Measurements from ENCODE around the gene DBNL. TPM values are rescaled to one million over a fixed set of nuclear protein-coding genes. Genes with fewer than 3 reads are reported as not detected.
"Not testable (repeated sequence)": the region's sequence is repeated elsewhere in the genome, so short reads cannot be mapped to it uniquely, and the experiment has no call there.

Gene DBNL
- total RNA-seq, 2 donors from 2014 or later, result 57.8 to 58.8 TPM

DNA sequence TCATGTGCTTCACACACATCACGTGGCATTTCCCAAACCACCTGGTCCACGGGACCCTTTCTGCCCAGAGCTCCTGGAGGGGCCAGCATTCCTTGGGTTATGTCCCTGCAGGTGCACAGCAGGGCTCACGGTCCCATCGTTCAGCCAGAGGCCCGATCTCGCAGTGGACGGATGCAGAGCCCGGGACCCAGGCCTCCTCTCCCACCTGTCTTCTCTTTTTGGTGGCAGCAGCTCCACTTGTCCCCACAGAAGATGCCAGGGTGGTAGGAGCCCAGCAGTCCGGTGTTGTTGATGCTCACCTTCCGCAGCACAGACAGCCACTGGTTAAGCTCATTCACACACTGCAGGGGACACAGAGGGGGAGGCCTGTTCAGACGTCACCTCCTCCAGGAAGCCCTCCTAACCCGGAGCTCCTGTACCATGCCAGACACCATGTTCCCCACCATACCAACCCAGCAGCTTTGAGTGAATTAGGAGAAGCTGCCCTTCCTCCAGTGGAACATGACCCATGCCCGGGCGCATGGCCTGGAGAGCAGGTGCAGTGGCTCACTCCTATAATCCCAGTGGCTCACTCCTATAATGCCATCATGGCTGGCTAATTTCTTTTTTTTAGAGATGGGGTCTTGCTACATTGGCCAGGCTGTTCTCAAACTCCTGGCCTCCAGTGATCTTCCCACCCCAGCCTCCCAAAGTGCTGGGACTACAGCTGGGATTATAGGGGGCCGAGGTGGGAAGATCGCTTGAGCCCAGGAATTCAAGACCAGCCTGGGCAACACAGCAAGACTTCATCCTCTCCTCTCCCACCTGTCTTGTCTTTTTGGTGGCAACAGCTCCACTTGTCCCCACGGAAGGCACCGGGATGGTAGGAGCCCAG, 10.3 kb upstream of the DBNL start:
- not testable (repeated sequence) for DNase-seq; H3K9me3 Mint-ChIP-seq; ATAC-seq (replicated peaks in 1 of 2); H3K4me3 Mint-ChIP-seq; H3K4me1 Mint-ChIP-seq (ENCODE audit: low read depth); H3K36me3 Mint-ChIP-seq (ENCODE audit: insufficient read depth in 2 of 2); H3K27ac Mint-ChIP-seq; H3K27me3 Mint-ChIP-seq (ENCODE audit: low read depth)

DNA sequence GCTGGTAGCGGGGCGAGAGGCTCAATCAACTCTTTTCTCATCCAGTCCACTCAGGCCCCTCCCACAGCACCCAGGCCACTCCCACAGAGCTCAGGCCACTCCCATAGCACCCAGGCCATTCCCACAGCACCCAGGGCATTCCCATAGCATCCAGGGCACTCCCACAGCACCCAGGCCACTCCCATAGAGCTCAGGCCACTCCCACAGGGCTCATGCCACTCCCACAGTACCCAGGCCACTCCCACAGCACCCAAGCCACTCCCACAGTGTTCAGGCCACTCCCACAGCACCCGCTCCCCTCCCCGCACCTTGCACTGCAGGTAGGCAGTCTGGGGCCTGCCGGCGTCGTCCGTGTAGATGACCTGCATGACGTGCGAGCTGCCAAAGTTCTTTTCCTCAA, 8.1 kb upstream of the DBNL start:
- not testable (repeated sequence) for H3K4me1 Mint-ChIP-seq (ENCODE audit: low read depth); H3K27ac Mint-ChIP-seq; H3K9me3 Mint-ChIP-seq; H3K4me3 Mint-ChIP-seq; H3K36me3 Mint-ChIP-seq (ENCODE audit: insufficient read depth in 2 of 2); H3K27me3 Mint-ChIP-seq (ENCODE audit: low read depth)
- peak; percentile 33 to 46 for DNase-seq
- ATAC-seq (replicated peaks in 1 of 2), result peak; percentile 22 to 26

DNA sequence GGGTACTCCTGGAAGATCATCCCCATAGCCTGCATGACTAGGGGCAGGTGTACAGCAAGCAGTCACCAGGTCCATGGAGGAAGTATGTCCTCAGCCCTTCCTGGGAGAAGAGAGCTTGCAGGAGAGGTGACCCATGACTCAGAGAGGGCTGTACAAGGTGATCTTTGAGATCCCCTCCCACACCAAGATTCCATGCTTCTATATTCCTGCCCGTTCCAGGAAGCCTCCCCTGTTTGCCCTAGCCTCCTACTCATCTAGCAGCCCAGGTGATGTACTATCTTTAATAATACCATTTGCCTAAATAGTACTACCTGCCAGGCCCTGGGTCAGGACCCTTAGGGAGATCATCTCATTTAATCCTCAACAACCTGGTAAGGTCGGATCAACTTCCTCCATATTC, 6.6 kb upstream of the DBNL start:
- ATAC-seq (replicated peaks in 1 of 2); DNase-seq; H3K36me3 Mint-ChIP-seq (ENCODE audit: insufficient read depth in 2 of 2); H3K27ac Mint-ChIP-seq; H3K4me3 Mint-ChIP-seq; H3K9me3 Mint-ChIP-seq; H3K4me1 Mint-ChIP-seq (ENCODE audit: low read depth); H3K27me3 Mint-ChIP-seq (ENCODE audit: low read depth): not testable (repeated sequence)

DNA sequence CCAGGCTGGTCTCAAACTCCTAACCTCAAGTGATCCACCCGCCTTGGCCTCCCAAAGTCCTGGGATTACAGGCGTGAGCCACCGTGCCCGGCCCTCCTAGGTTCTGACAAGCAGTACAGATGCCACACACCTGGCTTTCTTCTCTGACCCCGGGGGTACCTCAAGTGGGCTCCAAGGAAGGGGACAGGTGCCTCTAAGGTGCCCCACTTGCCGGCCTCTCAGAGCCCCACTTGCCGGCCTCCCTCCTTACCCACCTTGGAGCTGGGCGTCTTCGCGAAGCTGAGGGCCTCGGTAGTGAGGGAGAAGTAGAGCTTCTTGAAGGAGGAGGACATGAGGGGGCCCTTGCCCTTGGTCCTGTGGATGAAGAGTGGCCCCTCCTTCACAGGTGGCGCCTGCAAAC, 5.9 kb upstream of the DBNL start:
- ATAC-seq (replicated peaks in 1 of 2); DNase-seq; H3K4me3 Mint-ChIP-seq; H3K27me3 Mint-ChIP-seq (ENCODE audit: low read depth); H3K36me3 Mint-ChIP-seq (ENCODE audit: insufficient read depth in 2 of 2); H3K9me3 Mint-ChIP-seq; H3K4me1 Mint-ChIP-seq (ENCODE audit: low read depth); H3K27ac Mint-ChIP-seq: not testable (repeated sequence)

DNA sequence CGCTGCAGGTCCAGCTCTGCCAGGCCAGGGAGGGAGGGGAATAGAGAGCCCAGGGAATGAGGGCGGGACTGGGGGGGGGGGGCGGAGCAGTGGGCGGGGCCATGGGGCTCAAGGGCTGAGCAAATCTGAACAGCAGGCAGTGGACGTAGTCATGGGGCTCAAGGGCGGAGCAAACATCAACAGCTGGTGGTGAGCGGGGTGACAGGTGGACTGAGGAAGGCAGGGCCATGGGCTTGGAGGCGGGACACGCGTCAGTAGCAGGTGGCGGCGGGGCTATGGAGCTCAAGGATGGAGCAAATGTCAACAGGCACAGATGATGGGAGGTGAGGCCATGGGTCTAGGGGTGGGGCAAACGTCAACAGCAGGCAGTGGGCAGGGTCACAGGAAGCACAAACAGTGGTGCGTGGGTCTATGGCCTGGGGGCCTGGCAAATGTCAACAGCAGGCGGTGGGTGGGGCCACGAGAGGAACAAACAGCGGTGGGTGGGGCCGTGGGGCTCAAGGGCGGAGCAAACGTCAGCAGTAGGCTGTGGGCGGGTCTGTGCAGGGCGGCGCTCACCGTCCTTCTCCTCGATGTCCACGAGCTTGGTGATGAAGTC, 5.4 kb upstream of the DBNL start:
- Mint-ChIP-seq H3K4me3 (peak overlapping the region; percentile 57 to 76), H3K4me1 (ENCODE audit: low read depth) (peaks cover 10% of the 10 kb centered on the region)
- DNase-seq (peak; percentile 88 to 91), ATAC-seq (replicated peaks in 1 of 2) (peak; percentile 71 to 77)
- not testable (repeated sequence) for H3K36me3 Mint-ChIP-seq (ENCODE audit: insufficient read depth in 2 of 2); H3K9me3 Mint-ChIP-seq; H3K27ac Mint-ChIP-seq; H3K27me3 Mint-ChIP-seq (ENCODE audit: low read depth)

DNA sequence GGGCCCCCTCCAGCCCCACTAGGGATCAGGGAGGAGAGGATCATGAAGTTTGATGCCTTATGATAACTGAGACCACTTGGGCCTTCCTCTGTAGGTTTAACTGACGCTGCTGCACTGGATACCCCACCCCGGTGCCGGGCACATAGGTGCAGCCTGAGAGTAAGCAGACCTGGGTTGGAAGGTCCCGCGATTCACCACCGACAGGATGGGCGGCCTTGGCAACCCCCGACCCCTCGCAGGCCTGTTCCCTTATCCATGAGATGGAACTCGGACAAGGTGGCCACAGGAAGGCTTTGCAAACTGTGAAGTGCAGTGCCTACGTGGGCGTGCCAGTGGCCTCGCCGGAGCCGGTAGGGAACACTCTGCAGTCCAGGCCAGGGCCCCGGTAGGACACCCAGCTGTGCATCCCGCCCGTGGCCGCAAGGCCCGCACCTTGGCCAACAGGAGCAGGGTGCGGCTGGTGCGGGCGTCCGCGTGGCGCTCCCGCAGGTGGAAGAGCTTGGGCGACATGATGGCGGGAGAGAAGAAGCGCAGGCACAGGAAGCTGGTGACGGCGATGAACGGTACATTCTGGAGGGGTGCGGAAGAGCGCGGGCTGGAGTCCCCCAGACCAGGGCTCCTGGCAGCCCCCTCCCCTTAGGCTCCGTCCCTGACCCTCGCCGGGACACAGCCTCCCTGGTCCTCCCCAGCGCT, 4.6 kb upstream of the DBNL start:
- not testable (repeated sequence) for H3K27ac Mint-ChIP-seq; H3K27me3 Mint-ChIP-seq (ENCODE audit: low read depth); DNase-seq; H3K36me3 Mint-ChIP-seq (ENCODE audit: insufficient read depth in 2 of 2); H3K9me3 Mint-ChIP-seq
- ATAC-seq (replicated peaks in 1 of 2), result peak; percentile 28 to 41
- Mint-ChIP-seq H3K4me3 (peak overlapping the region; percentile 66 to 88), H3K4me1 (ENCODE audit: low read depth) (peaks cover 13% of the 10 kb centered on the region)

DNA sequence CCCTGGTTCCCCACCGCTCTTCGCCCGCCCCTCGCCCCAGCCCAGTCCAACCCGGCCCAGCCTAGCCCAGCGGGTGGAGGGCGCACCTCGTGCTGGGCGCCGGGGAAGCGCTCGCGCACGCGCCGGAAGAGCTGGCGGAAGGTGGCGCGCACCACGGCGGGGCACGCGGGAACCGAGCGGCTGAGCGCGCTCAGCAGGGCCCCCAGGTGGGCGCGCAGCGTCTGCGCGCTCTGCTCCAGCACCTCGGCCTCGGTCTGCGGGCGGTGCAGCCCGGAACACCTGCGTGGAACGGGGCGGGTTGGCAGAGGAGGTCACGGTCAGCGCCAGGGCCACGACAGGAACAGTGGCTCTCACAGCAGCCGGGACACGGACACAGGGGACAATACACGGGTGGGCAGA, 4.0 kb upstream of the DBNL start:
- H3K27ac Mint-ChIP-seq; H3K9me3 Mint-ChIP-seq; H3K27me3 Mint-ChIP-seq (ENCODE audit: low read depth); H3K36me3 Mint-ChIP-seq (ENCODE audit: insufficient read depth in 2 of 2): not testable (repeated sequence)
- Mint-ChIP-seq H3K4me3 (peak overlapping the region; percentile 88), H3K4me1 (ENCODE audit: low read depth) (peaks cover 17% of the 10 kb centered on the region)
- ATAC-seq (replicated peaks in 1 of 2) (peak; percentile 63 to 69), DNase-seq (peak; percentile 68 to 72)

DNA sequence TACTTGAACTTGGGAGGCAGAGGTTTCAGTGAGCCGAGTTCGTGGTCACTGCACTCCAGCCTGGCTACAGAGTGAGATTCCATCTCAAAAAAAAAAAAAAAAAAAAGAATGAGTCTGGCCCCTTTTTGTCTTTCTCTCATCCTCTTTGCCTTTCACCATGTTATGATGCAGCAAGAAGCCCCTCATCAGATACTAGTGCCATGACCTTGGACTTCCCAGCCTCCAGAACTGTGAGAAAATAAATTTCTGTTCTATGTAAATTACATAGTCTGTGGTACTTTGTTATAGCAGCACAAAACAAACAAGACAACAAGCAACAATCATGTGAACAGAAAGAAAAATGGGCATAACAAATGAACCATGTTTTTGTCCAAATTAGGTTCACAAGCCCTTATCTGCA, 2.3 kb upstream of the DBNL start:
- ATAC-seq (replicated peaks in 1 of 2) (no peak), DNase-seq (no peak)
- Mint-ChIP-seq H3K4me1 (ENCODE audit: low read depth) (peaks cover 34% of the 10 kb centered on the region), H3K27ac (no peak overlapping the region), H3K4me3 (peak overlapping the region; percentile 34 to 50), H3K9me3 (no peaks in the 10 kb centered on the region), H3K36me3 (ENCODE audit: insufficient read depth in 2 of 2) (peaks cover 10 to 11% of the 10 kb centered on the region in 2 donors), H3K27me3 (ENCODE audit: low read depth) (no peaks in the 10 kb centered on the region)

DNA sequence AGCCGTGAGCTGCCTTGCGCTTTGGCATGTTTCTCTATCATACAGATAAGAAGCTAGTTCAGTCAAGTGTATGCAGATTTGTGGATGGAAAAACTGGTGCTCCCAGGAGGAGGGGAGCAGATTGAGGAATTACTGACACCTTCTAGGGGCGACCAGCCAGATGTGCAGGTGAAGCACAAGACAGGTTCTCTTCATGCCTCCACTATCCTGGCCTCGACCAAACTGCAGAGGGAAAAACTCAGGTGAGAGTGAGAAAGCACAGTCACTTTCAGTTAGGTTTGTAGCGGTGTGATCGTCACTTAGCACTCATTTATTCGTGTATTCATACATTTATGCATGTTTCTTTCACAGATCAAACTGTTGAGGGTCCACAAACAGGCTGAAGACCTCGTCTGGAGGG, 600 bp upstream of the DBNL start:
- Mint-ChIP-seq H3K36me3 (ENCODE audit: insufficient read depth in 2 of 2) (peaks cover 12 to 17% of the 10 kb centered on the region in 2 donors), H3K4me3 (peak overlapping the region; percentile 81 to 82), H3K27ac (peak overlapping the region; percentile 80), H3K9me3 (no peaks in the 10 kb centered on the region), H3K4me1 (ENCODE audit: low read depth) (peaks cover 48% of the 10 kb centered on the region), H3K27me3 (ENCODE audit: low read depth) (no peaks in the 10 kb centered on the region)
- DNase-seq (no peak), ATAC-seq (replicated peaks in 1 of 2) (no peak)

DNA sequence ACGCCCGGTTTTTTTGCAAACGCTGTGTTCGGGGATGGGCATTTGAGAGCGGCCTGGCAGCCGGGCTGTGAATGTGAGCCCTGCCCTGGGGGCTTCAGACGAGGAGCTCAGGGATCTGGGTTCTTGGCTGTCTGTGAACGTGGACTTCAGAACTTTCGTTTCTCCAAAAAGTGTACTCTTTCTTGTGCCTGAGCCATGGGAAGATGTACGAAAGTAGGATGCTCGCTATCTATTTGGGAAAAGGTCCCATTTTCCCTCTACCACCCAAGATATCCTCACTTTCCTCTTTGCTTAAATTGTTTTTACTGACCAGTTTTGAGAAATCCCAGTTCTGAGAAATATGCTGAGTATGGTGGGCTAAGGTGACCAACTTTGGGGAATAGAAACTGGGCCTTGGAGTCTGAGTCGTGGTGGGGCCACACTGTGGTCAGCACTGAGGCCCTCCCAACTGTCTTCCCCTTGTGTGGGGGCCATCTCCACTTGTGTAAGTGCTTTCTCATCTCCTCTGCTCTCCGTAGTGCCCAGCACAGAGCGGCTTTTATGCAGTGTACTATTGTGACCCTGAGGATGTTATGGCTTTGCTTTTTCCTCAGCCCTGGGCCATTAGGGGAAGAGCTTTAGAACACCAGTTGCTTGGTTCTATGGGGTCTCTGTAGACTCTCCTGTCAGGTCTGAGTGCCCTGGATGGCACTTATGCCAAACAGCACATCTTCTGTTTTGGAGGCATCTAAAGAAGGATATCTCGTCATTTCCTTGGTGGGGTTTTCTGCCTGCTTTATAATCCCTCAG, 918 bp downstream of the DBNL start:
- H3K27me3 Mint-ChIP-seq (ENCODE audit: low read depth), result no peaks in the 10 kb centered on the region
- H3K36me3 Mint-ChIP-seq (ENCODE audit: insufficient read depth in 2 of 2), result peaks cover 12 to 22% of the 10 kb centered on the region in 2 donors
- H3K4me3 Mint-ChIP-seq, result peak overlapping the region; percentile 81 to 82
- no peak for DNase-seq
- no peak for ATAC-seq (replicated peaks in 1 of 2)
- no peaks in the 10 kb centered on the region for H3K9me3 Mint-ChIP-seq
- peak overlapping the region; percentile 87 for H3K27ac Mint-ChIP-seq
- H3K4me1 Mint-ChIP-seq (ENCODE audit: low read depth), result peaks cover 63% of the 10 kb centered on the region

DNA sequence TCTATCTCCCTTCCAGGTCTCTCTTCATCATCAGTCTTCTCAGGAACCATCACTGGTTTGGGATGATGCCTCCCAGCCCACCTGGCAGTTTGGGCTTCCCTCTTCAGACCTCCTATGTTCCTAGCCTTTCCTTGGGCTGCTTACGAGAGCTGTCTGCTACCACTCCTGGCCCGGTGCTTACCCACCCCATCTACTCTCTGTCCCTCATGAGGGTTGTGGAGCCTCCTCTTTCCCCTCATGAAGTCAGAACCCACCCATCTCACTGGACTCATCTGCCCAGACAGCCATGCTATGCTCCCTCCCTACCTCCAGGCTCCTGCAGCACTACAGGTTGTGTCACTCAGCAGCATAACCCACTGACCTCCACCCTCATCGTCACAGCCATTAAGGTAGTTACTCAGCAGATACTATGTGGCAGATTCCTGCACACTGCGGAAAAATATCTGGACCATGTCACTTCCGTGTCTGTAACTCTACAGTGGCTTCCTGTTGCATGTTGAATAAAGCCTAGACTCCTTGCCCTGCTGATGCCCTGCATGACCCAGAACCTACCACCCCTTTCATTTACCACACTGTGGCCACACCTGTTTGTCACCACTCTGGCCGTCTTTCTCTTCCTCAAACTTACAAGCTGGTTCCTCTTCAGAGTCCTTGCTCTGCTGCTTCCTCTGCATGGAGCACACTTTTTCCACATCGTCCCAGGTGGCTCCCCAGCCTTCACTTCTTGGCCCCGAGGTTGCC, 2.0 kb downstream of the DBNL start:
- H3K4me1 Mint-ChIP-seq (ENCODE audit: low read depth), result peaks cover 69% of the 10 kb centered on the region

DNA sequence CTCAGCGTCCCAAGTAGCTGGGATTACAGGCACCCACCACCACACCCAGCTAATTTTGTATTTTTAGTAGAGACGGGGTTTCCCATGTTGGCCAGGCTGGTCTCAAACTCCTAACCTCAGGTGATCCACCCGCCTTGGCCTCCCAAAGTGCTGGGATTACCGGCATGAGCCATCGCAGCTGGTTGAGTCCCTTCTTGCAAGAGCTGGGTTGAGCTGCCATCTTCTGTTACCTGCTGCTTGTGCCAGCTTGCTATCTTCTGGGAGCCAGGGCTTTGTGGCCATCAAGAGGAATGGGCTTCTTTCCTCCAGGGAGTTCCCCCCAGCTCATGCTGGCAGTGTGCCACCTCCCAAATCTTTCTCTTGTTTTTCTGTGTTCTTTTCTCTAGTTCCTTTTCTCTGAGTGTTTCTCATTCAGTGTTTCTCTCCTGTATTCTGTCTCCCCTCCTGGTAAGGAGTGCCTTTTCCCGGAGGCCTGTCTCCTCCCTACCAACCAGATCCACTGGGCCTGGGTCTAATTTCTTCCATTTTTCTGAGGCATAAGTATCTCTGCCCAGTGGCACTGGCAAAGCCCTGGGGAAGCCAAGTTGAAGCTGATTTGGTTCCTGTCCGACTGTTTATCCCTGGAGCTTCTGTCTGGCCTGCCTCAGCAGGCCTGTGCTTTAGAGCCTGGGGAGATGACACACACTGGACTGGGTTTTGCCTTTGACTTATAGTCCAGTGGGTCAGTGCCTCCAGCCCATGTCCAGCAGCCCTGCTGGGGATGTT, 3.7 kb downstream of the DBNL start:
- ATAC-seq (replicated peaks in 1 of 2) (no peak), DNase-seq (no peak)
- Mint-ChIP-seq H3K27me3 (ENCODE audit: low read depth) (no peaks in the 10 kb centered on the region), H3K4me1 (ENCODE audit: low read depth) (peaks cover 78% of the 10 kb centered on the region), H3K4me3 (peak overlapping the region; percentile 7 to 20), H3K9me3 (no peaks in the 10 kb centered on the region), H3K36me3 (ENCODE audit: insufficient read depth in 2 of 2) (peaks cover 14 to 24% of the 10 kb centered on the region in 2 donors), H3K27ac (peak overlapping the region; percentile 87)

More for the DNA sequence above, 2.0 kb downstream of the DBNL start:
- Mint-ChIP-seq H3K27me3 (ENCODE audit: low read depth) (no peaks in the 10 kb centered on the region), H3K27ac (peak overlapping the region; percentile 87), H3K9me3 (no peaks in the 10 kb centered on the region), H3K4me3 (peak overlapping the region; percentile 81 to 82), H3K36me3 (ENCODE audit: insufficient read depth in 2 of 2) (peaks cover 12 to 23% of the 10 kb centered on the region in 2 donors)
- DNase-seq, result peak; percentile 28 to 37
- peak; percentile 54 to 75 for ATAC-seq (replicated peaks in 1 of 2)

Measured in activated T-cell treated with anti-CD3 and anti-CD28 coated beads, Interleukin-2, amount 50 U/mL, for 72 hours (primary cell).